HFF-Myc (cell line): ENCODE results near the gene DPP4.

Experiments used
- DNase-seq: peaks from one replicate; pipeline ENCODE4 v3.0.0-alpha.2; 2011; ENCODE audit warnings: low read depth; ENCODE audit errors: extremely low read depth
- H3K4me3 ChIP-seq: replicated peaks from 2 replicates; pipeline ENCODE4 v1.5.1; 2011; ENCODE audit warnings: low read depth, mild to moderate bottlenecking, control low read depth, low read length
- CTCF ChIP-seq: IDR thresholded peaks from 2 replicates; pipeline ENCODE4 v1.5.1; 2012; ENCODE audit warnings: mild to moderate bottlenecking, low read depth, low read length, control low read depth; ENCODE audit errors: missing control alignments

Gene DPP4

GRCh38 chr2:162113088-162113775, 39.2 kb upstream of the DPP4 start:
- no peak for DNase-seq
- no peak overlapping the region for H3K4me3 ChIP-seq
- TF ChIP-seq CTCF: no peak

- no peak for TF ChIP-seq CTCF
- no peak for DNase-seq
- no peak overlapping the region for H3K4me3 ChIP-seq
Observed at GRCh38 chr2:162111958-162112850, 38.2 kb upstream of the DPP4 start.

GRCh38 chr2:162107361-162107901, 33.4 kb upstream of the DPP4 start:
- no peak overlapping the region for H3K4me3 ChIP-seq
- DNase-seq: no peak
- TF ChIP-seq CTCF: no peak

- no peak for TF ChIP-seq CTCF
- no peak for DNase-seq
- H3K4me3 ChIP-seq: no peak overlapping the region
Observed at GRCh38 chr2:162106746-162107145, 32.7 kb upstream of the DPP4 start.

- no peak overlapping the region for H3K4me3 ChIP-seq
- no peak for TF ChIP-seq CTCF
- DNase-seq: no peak
Observed at GRCh38 chr2:162106146-162106551, 32.1 kb upstream of the DPP4 start.

GRCh38 chr2:162103443-162104009, 29.5 kb upstream of the DPP4 start:
- no peak for DNase-seq
- H3K4me3 ChIP-seq: no peak overlapping the region
- no peak for TF ChIP-seq CTCF
